Measurements from ENCODE around the gene TRIM24. TPM values are rescaled to one million over a fixed set of nuclear protein-coding genes. Genes with fewer than 3 reads are reported as not detected.

TRIM24 gene
- total RNA-seq, 1 experiment from 2014 or later, result 25.9 TPM

DNA sequence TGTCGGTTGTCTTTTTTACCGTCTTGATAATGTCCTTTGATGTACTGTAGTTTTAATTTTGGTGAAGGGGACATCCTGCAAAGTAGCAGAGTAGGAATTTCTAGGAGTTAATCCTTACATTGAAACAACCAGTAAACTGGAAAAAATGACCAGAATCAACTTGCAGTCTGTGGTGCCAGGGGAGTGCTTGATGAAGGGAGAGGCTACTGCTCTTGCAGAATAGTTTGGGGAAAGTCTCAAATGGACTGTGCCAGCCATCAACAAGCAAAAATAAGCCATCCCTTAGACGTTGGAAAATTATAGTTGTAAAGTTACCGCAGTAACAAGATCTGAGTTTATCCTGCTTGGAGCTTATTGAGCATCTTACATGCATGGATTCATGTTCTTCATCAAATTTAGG is 32.4 kb downstream of the TRIM24 start:
- TF ChIP-seq EZH2 (IDR thresholded peaks at IDR 0.05; ENCODE audit: borderline replicate concordance, low read depth, low read length, poor library complexity, severe bottlenecking), result no peak
- TF ChIP-seq, protein P1, sequence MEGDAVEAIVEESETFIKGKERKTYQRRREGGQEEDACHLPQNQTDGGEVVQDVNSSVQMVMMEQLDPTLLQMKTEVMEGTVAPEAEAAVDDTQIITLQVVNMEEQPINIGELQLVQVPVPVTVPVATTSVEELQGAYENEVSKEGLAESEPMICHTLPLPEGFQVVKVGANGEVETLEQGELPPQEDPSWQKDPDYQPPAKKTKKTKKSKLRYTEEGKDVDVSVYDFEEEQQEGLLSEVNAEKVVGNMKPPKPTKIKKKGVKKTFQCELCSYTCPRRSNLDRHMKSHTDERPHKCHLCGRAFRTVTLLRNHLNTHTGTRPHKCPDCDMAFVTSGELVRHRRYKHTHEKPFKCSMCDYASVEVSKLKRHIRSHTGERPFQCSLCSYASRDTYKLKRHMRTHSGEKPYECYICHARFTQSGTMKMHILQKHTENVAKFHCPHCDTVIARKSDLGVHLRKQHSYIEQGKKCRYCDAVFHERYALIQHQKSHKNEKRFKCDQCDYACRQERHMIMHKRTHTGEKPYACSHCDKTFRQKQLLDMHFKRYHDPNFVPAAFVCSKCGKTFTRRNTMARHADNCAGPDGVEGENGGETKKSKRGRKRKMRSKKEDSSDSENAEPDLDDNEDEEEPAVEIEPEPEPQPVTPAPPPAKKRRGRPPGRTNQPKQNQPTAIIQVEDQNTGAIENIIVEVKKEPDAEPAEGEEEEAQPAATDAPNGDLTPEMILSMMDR (conservative IDR thresholded peaks at IDR 0.05; ENCODE audit: low read depth, low read length), result no peak
- DNase-seq (ENCODE audit: low spot score), result no peak
- no peaks in the 10 kb centered on the region for H3K27me3 ChIP-seq (replicated peaks; ENCODE audit: insufficient read depth, low read depth, low read length, poor library complexity)
- H3K4me1 ChIP-seq (ENCODE audit: insufficient read depth, low read length, poor library complexity, severe bottlenecking), result peaks cover 11% of the 10 kb centered on the region
- no peaks in the 10 kb centered on the region for H3K9me3 ChIP-seq (ENCODE audit: low read depth, low read length, poor library complexity, severe bottlenecking)
- ChIA-PET CTCF (no interaction called here), POLR2A (ENCODE audit: low non-redundant PET) (no interaction called here)
- BruUV-seq (replicated peaks), result no TSS peak
- intact Hi-C loops (cut with micrococcal nuclease; ENCODE audit: unreplicated experiment), result no loop called here
- H3K36me3 ChIP-seq (ENCODE audit: insufficient read depth, low read length, poor library complexity, severe bottlenecking), result no peaks in the 10 kb centered on the region
- no peak overlapping the region for H3K27ac ChIP-seq (ENCODE audit: low read depth, low read length, poor library complexity, severe bottlenecking)
- no peak overlapping the region for H3K4me3 ChIP-seq (ENCODE audit: low read depth, low read length, poor library complexity, severe bottlenecking)

DNA sequence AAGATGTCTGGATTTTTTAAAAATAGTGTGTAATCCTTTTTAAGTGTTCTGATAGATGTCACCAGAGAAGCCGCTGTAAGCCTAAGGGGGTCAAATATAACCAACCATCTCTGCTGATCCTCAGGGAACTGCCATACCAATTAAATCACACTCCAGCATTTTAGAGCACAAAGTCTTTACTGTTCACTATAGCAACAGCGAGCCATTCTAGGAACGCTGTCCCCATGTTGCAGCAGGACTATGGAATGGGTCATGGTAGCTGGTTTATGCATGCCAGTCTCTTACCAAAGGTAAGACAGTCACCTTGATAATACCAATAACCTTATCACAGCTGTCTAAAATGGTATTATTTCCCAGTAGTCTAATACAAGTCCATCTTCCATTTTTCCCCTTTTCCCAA is 33.5 kb downstream of the TRIM24 start:
- ChIA-PET POLR2A (ENCODE audit: low non-redundant PET) (no interaction called here), CTCF (no interaction called here)
- no peak overlapping the region for H3K27ac ChIP-seq (ENCODE audit: low read depth, low read length, poor library complexity, severe bottlenecking)
- no peak for DNase-seq (ENCODE audit: low spot score)
- TF ChIP-seq, protein P1 (conservative IDR thresholded peaks at IDR 0.05; ENCODE audit: low read depth, low read length), result no peak
- TF ChIP-seq EZH2 (IDR thresholded peaks at IDR 0.05; ENCODE audit: borderline replicate concordance, low read depth, low read length, poor library complexity, severe bottlenecking), result no peak
- no peak overlapping the region for H3K4me3 ChIP-seq (ENCODE audit: low read depth, low read length, poor library complexity, severe bottlenecking)
- H3K36me3 ChIP-seq (ENCODE audit: insufficient read depth, low read length, poor library complexity, severe bottlenecking), result no peaks in the 10 kb centered on the region
- intact Hi-C loops (cut with micrococcal nuclease; ENCODE audit: unreplicated experiment), result no loop called here
- H3K4me1 ChIP-seq (ENCODE audit: insufficient read depth, low read length, poor library complexity, severe bottlenecking), result peaks cover 11% of the 10 kb centered on the region
- H3K9me3 ChIP-seq (ENCODE audit: low read depth, low read length, poor library complexity, severe bottlenecking), result no peaks in the 10 kb centered on the region
- BruUV-seq (replicated peaks), result no TSS peak
- H3K27me3 ChIP-seq (replicated peaks; ENCODE audit: insufficient read depth, low read depth, low read length, poor library complexity), result no peaks in the 10 kb centered on the region

GRCh38 chr7:138495485-138495884 is 35.4 kb downstream of the TRIM24 start:
- POLR2A ChIA-PET (ENCODE audit: low non-redundant PET), result no interaction called here
- peaks cover 11% of the 10 kb centered on the region for H3K4me1 ChIP-seq (ENCODE audit: insufficient read depth, low read length, poor library complexity, severe bottlenecking)
- H3K27me3 ChIP-seq (replicated peaks; ENCODE audit: insufficient read depth, low read depth, low read length, poor library complexity), result no peaks in the 10 kb centered on the region
- DNase-seq (ENCODE audit: low spot score), result no peak
- no peaks in the 10 kb centered on the region for H3K36me3 ChIP-seq (ENCODE audit: insufficient read depth, low read length, poor library complexity, severe bottlenecking)
- intact Hi-C loops (cut with micrococcal nuclease; ENCODE audit: unreplicated experiment), result no loop called here
- H3K4me3 ChIP-seq (ENCODE audit: low read depth, low read length, poor library complexity, severe bottlenecking), result no peak overlapping the region
- H3K9me3 ChIP-seq (ENCODE audit: low read depth, low read length, poor library complexity, severe bottlenecking), result no peaks in the 10 kb centered on the region
- BruUV-seq (replicated peaks), result no TSS peak
- CTCF ChIA-PET, result no interaction called here
- TF ChIP-seq, protein P1 (conservative IDR thresholded peaks at IDR 0.05; ENCODE audit: low read depth, low read length), result no peak
- no peak for TF ChIP-seq EZH2 (IDR thresholded peaks at IDR 0.05; ENCODE audit: borderline replicate concordance, low read depth, low read length, poor library complexity, severe bottlenecking)
- no peak overlapping the region for H3K27ac ChIP-seq (ENCODE audit: low read depth, low read length, poor library complexity, severe bottlenecking)

Data from A673 (cell line).